ENCODE measurements around the gene KCTD19.

DNA sequence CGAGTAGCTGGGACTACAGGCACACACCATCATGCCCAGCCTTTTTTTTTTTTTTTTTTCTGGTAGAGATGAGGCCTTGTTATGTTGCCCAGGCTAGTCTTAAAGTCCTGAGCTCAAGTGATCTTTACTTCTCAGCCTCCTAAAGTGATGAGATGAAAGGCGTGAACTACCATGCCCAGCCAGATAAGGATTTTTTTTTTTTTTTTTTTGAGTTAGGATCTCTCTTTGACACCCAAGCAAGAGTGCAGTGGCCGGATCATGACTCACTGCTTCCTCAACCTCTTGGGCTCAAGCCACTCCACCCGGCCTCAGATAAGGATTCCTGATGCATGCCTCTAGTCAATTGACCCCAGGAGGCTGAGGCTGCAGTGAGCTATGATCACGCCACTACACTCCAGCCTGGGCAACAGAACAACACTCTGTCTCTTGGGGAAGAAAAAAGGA, 58.4 kb downstream of the KCTD19 start:
- TF ChIP-seq EZH2 (IDR thresholded peaks at IDR 0.05; ENCODE audit: low read length) (no peak), CTCF (optimal IDR thresholded peaks at IDR 0.05 in 1 of 3, IDR thresholded peaks at IDR 0.05 in 1 of 3, conservative IDR thresholded peaks at IDR 0.05 in 1 of 3; ENCODE audit: extremely low read depth in 1 of 3, insufficient read depth in 2 of 3, low read length in 3 of 3) (no peak)

All from keratinocyte (primary cell).